ENCODE data around the gene SYK.
"Not testable (repeated sequence)": the region's sequence is repeated elsewhere in the genome, so short reads cannot be mapped to it uniquely, and the experiment has no call there.

SYK gene

GRCh38 chr9:90774682-90775081, 26.9 kb upstream of the SYK start:
- peak; percentile 96 for FAIRE-seq
- no peak for DNase-seq (ENCODE audit: insufficient read length, low spot score)
- TF ChIP-seq SPI1 (IDR thresholded peaks at IDR 0.05; ENCODE audit: low read depth, low read length) (peak; percentile 90), POLR2A (IDR thresholded peaks at IDR 0.05; ENCODE audit: low read depth, low read length) (no peak)

- FAIRE-seq: no peak
- no peak for DNase-seq (ENCODE audit: insufficient read length, low spot score)
- TF ChIP-seq POLR2AphosphoS5 (IDR thresholded peaks at IDR 0.05; ENCODE audit: low read depth, low read length) (no peak), POLR2A (IDR thresholded peaks at IDR 0.05; ENCODE audit: low read depth, low read length) (no peak), PAX5 (IDR thresholded peaks at IDR 0.05; ENCODE audit: insufficient read depth, low read length, severe bottlenecking) (no peak), SPI1 (IDR thresholded peaks at IDR 0.05; ENCODE audit: low read depth, low read length) (no peak), TAF1 (IDR thresholded peaks at IDR 0.05; ENCODE audit: low read depth, low read length) (no peak), POU2F2 (IDR thresholded peaks at IDR 0.05; ENCODE audit: low read depth, low read length) (no peak)
Observed at GRCh38 chr9:90775657-90776056, 26.0 kb upstream of the SYK start.

- FAIRE-seq (no peak), DNase-seq (ENCODE audit: insufficient read length, low spot score) (no peak)
- TF ChIP-seq PAX5 (IDR thresholded peaks at IDR 0.05; ENCODE audit: insufficient read depth, low read length, severe bottlenecking): no peak
- no peak for TF ChIP-seq SPI1 (IDR thresholded peaks at IDR 0.05; ENCODE audit: low read depth, low read length)
- no peak for TF ChIP-seq POLR2A (IDR thresholded peaks at IDR 0.05; ENCODE audit: low read depth, low read length)
- TF ChIP-seq TAF1 (IDR thresholded peaks at IDR 0.05; ENCODE audit: low read depth, low read length): no peak
- no peak for TF ChIP-seq POU2F2 (IDR thresholded peaks at IDR 0.05; ENCODE audit: low read depth, low read length)
- TF ChIP-seq POLR2AphosphoS5 (IDR thresholded peaks at IDR 0.05; ENCODE audit: low read depth, low read length): no peak
Observed at GRCh38 chr9:90778746-90779145, 22.9 kb upstream of the SYK start.

GRCh38 chr9:90783552-90783951, 18.1 kb upstream of the SYK start:
- no peak for FAIRE-seq
- TF ChIP-seq TAF1 (IDR thresholded peaks at IDR 0.05; ENCODE audit: low read depth, low read length): no peak
- TF ChIP-seq SPI1 (IDR thresholded peaks at IDR 0.05; ENCODE audit: low read depth, low read length): no peak
- no peak for TF ChIP-seq POLR2AphosphoS5 (IDR thresholded peaks at IDR 0.05; ENCODE audit: low read depth, low read length)
- TF ChIP-seq PAX5 (IDR thresholded peaks at IDR 0.05; ENCODE audit: insufficient read depth, low read length, severe bottlenecking): no peak
- no peak for TF ChIP-seq POLR2A (IDR thresholded peaks at IDR 0.05; ENCODE audit: low read depth, low read length)
- no peak for TF ChIP-seq POU2F2 (IDR thresholded peaks at IDR 0.05; ENCODE audit: low read depth, low read length)
- DNase-seq (ENCODE audit: insufficient read length, low spot score): no peak

GRCh38 chr9:90783964-90784363, 17.7 kb upstream of the SYK start:
- no peak for TF ChIP-seq POLR2AphosphoS5 (IDR thresholded peaks at IDR 0.05; ENCODE audit: low read depth, low read length)
- TF ChIP-seq PAX5 (IDR thresholded peaks at IDR 0.05; ENCODE audit: insufficient read depth, low read length, severe bottlenecking): no peak
- no peak for TF ChIP-seq TAF1 (IDR thresholded peaks at IDR 0.05; ENCODE audit: low read depth, low read length)
- TF ChIP-seq POU2F2 (IDR thresholded peaks at IDR 0.05; ENCODE audit: low read depth, low read length): no peak
- no peak for DNase-seq (ENCODE audit: insufficient read length, low spot score)
- no peak for FAIRE-seq

GRCh38 chr9:90787771-90788460, 13.7 kb upstream of the SYK start:
- peak; percentile 35 for FAIRE-seq
- TF ChIP-seq POLR2A (IDR thresholded peaks at IDR 0.05; ENCODE audit: low read depth, low read length): no peak
- TF ChIP-seq SPI1 (IDR thresholded peaks at IDR 0.05; ENCODE audit: low read depth, low read length): peak; percentile 73

GRCh38 chr9:90788527-90788926, 13.1 kb upstream of the SYK start:
- peak; percentile 66 for FAIRE-seq
- DNase-seq (ENCODE audit: insufficient read length, low spot score): not testable (repeated sequence)

More at GRCh38 chr9:90787771-90788460, 13.7 kb upstream of the SYK start:
- no peak for DNase-seq (ENCODE audit: insufficient read length, low spot score)

GRCh38 chr9:90789408-90789807, 12.2 kb upstream of the SYK start:
- DNase-seq (ENCODE audit: insufficient read length, low spot score) (no peak), FAIRE-seq (no peak)
- no peak for TF ChIP-seq TAF1 (IDR thresholded peaks at IDR 0.05; ENCODE audit: low read depth, low read length)
- no peak for TF ChIP-seq POLR2A (IDR thresholded peaks at IDR 0.05; ENCODE audit: low read depth, low read length)
- no peak for TF ChIP-seq POU2F2 (IDR thresholded peaks at IDR 0.05; ENCODE audit: low read depth, low read length)
- no peak for TF ChIP-seq POLR2AphosphoS5 (IDR thresholded peaks at IDR 0.05; ENCODE audit: low read depth, low read length)
- no peak for TF ChIP-seq PAX5 (IDR thresholded peaks at IDR 0.05; ENCODE audit: insufficient read depth, low read length, severe bottlenecking)
- TF ChIP-seq SPI1 (IDR thresholded peaks at IDR 0.05; ENCODE audit: low read depth, low read length): no peak

GRCh38 chr9:90789862-90790261, 11.8 kb upstream of the SYK start:
- TF ChIP-seq SPI1 (IDR thresholded peaks at IDR 0.05; ENCODE audit: low read depth, low read length): no peak
- no peak for TF ChIP-seq POU2F2 (IDR thresholded peaks at IDR 0.05; ENCODE audit: low read depth, low read length)
- no peak for TF ChIP-seq POLR2A (IDR thresholded peaks at IDR 0.05; ENCODE audit: low read depth, low read length)
- no peak for TF ChIP-seq POLR2AphosphoS5 (IDR thresholded peaks at IDR 0.05; ENCODE audit: low read depth, low read length)
- TF ChIP-seq PAX5 (IDR thresholded peaks at IDR 0.05; ENCODE audit: insufficient read depth, low read length, severe bottlenecking): no peak
- TF ChIP-seq TAF1 (IDR thresholded peaks at IDR 0.05; ENCODE audit: low read depth, low read length): no peak
- peak; percentile 52 for FAIRE-seq
- DNase-seq (ENCODE audit: insufficient read length, low spot score): no peak

- FAIRE-seq; DNase-seq (ENCODE audit: insufficient read length, low spot score): not testable (repeated sequence)
Observed at GRCh38 chr9:90793024-90793423, 8.6 kb upstream of the SYK start.

GRCh38 chr9:90793729-90794128, 7.9 kb upstream of the SYK start:
- DNase-seq (ENCODE audit: insufficient read length, low spot score) (no peak), FAIRE-seq (peak; percentile 63)
- TF ChIP-seq POLR2A (IDR thresholded peaks at IDR 0.05; ENCODE audit: low read depth, low read length) (no peak), POLR2AphosphoS5 (IDR thresholded peaks at IDR 0.05; ENCODE audit: low read depth, low read length) (no peak), POU2F2 (IDR thresholded peaks at IDR 0.05; ENCODE audit: low read depth, low read length) (peak; percentile 59; the same call in 1 of the 2 replicates), PAX5 (IDR thresholded peaks at IDR 0.05; ENCODE audit: insufficient read depth, low read length, severe bottlenecking) (no peak), TAF1 (IDR thresholded peaks at IDR 0.05; ENCODE audit: low read depth, low read length) (no peak), SPI1 (IDR thresholded peaks at IDR 0.05; ENCODE audit: low read depth, low read length) (peak; percentile 78)

Measured in GM12891 (cell line).